Measurements from ENCODE around the gene SPATA3. TPM values are rescaled to one million over a fixed set of nuclear protein-coding genes. Genes with fewer than 3 reads are reported as not detected.

The SPATA3 gene
- total and polyA plus RNA-seq, 2 of the 13 experiments (the other 11 are each of a cell fraction or from before 2014, with no cell fraction given) = not detected

DNA sequence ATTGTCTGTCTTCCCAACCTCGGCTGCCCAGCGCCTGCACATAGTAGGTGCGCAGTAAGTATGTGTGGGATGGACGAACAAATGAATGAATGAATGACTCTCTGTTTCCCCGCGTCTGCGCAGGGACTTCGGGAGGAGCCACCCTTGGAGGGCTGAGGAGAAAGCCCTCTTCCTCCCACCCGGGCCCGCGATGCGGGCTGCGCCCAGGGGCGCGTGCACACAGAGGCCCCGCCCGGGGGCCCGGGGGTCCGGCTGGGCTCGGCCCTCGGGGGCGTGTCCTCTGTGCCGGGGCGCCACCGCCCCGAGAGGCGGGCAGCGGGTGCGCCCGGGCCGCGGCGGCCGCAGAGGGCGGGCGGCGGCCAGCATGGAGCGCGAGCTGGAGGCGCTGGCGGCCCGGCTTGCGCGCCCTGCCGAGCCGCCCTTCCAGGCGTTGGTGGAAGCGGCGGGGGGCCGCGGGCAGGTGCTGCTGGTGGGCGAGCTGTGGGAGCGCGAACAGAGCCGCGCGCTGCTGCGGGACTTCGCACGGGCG, 41.3 kb downstream of the SPATA3 start, which contains the start of gene C2orf72 (continued):
- TF ChIP-seq, protein P1, sequence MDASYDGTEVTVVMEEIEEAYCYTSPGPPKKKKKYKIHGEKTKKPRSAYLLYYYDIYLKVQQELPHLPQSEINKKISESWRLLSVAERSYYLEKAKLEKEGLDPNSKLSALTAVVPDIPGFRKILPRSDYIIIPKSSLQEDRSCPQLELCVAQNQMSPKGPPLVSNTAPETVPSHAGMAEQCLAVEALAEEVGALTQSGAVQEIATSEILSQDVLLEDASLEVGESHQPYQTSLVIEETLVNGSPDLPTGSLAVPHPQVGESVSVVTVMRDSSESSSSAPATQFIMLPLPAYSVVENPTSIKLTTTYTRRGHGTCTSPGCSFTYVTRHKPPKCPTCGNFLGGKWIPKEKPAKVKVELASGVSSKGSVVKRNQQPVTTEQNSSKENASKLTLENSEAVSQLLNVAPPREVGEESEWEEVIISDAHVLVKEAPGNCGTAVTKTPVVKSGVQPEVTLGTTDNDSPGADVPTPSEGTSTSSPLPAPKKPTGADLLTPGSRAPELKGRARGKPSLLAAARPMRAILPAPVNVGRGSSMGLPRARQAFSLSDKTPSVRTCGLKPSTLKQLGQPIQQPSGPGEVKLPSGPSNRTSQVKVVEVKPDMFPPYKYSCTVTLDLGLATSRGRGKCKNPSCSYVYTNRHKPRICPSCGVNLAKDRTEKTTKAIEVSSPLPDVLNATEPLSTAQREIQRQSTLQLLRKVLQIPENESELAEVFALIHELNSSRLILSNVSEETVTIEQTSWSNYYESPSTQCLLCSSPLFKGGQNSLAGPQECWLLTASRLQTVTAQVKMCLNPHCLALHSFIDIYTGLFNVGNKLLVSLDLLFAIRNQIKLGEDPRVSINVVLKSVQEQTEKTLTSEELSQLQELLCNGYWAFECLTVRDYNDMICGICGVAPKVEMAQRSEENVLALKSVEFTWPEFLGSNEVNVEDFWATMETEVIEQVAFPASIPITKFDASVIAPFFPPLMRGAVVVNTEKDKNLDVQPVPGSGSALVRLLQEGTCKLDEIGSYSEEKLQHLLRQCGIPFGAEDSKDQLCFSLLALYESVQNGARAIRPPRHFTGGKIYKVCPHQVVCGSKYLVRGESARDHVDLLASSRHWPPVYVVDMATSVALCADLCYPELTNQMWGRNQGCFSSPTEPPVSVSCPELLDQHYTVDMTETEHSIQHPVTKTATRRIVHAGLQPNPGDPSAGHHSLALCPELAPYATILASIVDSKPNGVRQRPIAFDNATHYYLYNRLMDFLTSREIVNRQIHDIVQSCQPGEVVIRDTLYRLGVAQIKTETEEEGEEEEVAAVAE (CRISPR knock-in tag; IDR thresholded peaks at IDR 0.05; ENCODE audit: borderline replicate concordance) = no peak
- TF ChIP-seq ZNF562 (CRISPR knock-in tag; IDR thresholded peaks at IDR 0.05; ENCODE audit: borderline replicate concordance) = 0 out of 2 replicates have a peak, but pooled peaks have one; percentile 24
- TF ChIP-seq ELF3 (CRISPR knock-in tag; IDR thresholded peaks at IDR 0.05) = peak; percentile 36; the same call in 1 of the 2 replicates
- TF ChIP-seq, protein P2, sequence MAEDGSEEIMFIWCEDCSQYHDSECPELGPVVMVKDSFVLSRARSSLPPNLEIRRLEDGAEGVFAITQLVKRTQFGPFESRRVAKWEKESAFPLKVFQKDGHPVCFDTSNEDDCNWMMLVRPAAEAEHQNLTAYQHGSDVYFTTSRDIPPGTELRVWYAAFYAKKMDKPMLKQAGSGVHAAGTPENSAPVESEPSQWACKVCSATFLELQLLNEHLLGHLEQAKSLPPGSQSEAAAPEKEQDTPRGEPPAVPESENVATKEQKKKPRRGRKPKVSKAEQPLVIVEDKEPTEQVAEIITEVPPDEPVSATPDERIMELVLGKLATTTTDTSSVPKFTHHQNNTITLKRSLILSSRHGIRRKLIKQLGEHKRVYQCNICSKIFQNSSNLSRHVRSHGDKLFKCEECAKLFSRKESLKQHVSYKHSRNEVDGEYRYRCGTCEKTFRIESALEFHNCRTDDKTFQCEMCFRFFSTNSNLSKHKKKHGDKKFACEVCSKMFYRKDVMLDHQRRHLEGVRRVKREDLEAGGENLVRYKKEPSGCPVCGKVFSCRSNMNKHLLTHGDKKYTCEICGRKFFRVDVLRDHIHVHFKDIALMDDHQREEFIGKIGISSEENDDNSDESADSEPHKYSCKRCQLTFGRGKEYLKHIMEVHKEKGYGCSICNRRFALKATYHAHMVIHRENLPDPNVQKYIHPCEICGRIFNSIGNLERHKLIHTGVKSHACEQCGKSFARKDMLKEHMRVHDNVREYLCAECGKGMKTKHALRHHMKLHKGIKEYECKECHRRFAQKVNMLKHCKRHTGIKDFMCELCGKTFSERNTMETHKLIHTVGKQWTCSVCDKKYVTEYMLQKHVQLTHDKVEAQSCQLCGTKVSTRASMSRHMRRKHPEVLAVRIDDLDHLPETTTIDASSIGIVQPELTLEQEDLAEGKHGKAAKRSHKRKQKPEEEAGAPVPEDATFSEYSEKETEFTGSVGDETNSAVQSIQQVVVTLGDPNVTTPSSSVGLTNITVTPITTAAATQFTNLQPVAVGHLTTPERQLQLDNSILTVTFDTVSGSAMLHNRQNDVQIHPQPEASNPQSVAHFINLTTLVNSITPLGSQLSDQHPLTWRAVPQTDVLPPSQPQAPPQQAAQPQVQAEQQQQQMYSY (CRISPR knock-in tag; IDR thresholded peaks at IDR 0.05) = peak; percentile 50; the same call in 1 of the 2 replicates
- peak; percentile 52 to 82; a peak in 3 of 4 replicates for TF ChIP-seq POLR2A (IDR thresholded peaks at IDR 0.05; ENCODE audit: insufficient read depth in 1 of 2, low read depth in 2 of 2, low read length in 2 of 2)
